ENCODE measurements around the gene GPR63.

GRCh38 chr6:96862560-96862959, 25.3 kb upstream of the GPR63 start:
- TF ChIP-seq CTCF (IDR thresholded peaks at IDR 0.05; ENCODE audit: poor library complexity) (no peak), EZH2 (IDR thresholded peaks at IDR 0.05; ENCODE audit: borderline replicate concordance) (no peak)

Data from hepatocyte (in vitro differentiated cells).